ENCODE results near the gene RPGRIP1.

- TF ChIP-seq POLR2AphosphoS5 (IDR thresholded peaks at IDR 0.05; ENCODE audit: borderline replicate concordance, low read depth, low read length) (no peak; the same call in 1 of the 2 replicates), EZH2 (IDR thresholded peaks at IDR 0.05) (no peak), FOXP2 (optimal IDR thresholded peaks at IDR 0.05; ENCODE audit: control extremely low read depth, extremely low read length, insufficient read depth) (no peak)
Measured at GRCh38 chr14:21231020-21231652, 48.7 kb upstream of the RPGRIP1 start.

Data from SK-N-MC (cell line).